ENCODE results near the gene TMEM126B. TPM values are rescaled to one million over a fixed set of nuclear protein-coding genes. Genes with fewer than 3 reads are reported as not detected.

The TMEM126B gene
- total and polyA plus RNA-seq, 2 donors (not counting 3 experiments of a cell fraction or from before 2014, with no cell fraction given), result 51.2 to 53.7 TPM

DNA sequence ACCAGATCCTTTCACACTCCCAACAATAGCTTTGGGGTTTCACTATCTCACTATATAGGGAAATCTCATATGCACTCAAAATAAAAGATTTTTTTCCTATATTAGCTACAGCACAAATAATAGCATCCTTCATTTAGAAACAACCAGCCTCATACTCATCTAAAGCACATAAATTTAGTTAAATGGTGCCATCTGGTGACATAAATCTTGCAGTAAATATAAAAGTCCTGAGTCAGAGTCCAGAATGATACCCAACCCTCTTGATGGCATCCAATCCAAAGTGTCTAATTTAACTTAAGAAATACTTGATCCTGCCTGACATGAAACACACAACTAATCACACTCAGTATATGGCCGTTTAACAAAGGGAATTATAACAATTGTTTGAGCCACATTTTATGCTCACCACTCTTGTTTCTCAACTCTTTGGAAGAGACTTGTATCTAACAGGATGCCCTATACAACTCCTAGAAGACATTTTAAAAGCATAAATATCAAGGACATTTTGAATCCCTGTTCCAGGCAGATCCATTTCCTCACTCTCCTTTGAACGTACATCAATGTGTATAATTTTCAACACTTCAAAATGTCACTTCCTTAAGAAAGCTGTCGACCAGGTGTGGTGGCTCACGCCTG, 37.4 kb upstream of the TMEM126B start:
- Histone ChIP-seq H2AFZ (ENCODE audit: low read depth, low read length) (no peak overlapping the region), H3K4me2 (ENCODE audit: insufficient read depth, low read length) (no peak overlapping the region), H3K9me3 (replicated peaks; ENCODE audit: control insufficient read depth, insufficient read depth, low read length) (no peaks in the 10 kb centered on the region), H3K27me3 (ENCODE audit: control insufficient read depth in 2 of 2, insufficient read depth in 2 of 2, low read length in 2 of 2) (peaks cover 0 to 3% of the 10 kb centered on the region in 2 experiments), H3K36me3 (ENCODE audit: control insufficient read depth in 2 of 2, extremely low read depth in 1 of 2, insufficient read depth in 2 of 2, low read length in 2 of 2) (no peaks in the 10 kb centered on the region), H3K9me1 (replicated peaks; ENCODE audit: control insufficient read depth, extremely low read depth, insufficient read depth, low read length) (no peaks in the 10 kb centered on the region), H3K27ac (ENCODE audit: insufficient read depth, low read depth, low read length) (no peak overlapping the region), H3K4me1 (ENCODE audit: control insufficient read depth, extremely low read depth, insufficient read depth, low read length) (no peaks in the 10 kb centered on the region), H3K79me2 (ENCODE audit: control insufficient read depth, insufficient read depth, low read length) (no peaks in the 10 kb centered on the region), H3K4me3 (replicated peaks in 1 of 3; ENCODE audit: insufficient read depth in 1 of 3, low read depth in 1 of 3, low read length in 3 of 3) (no peak overlapping the region), H4K20me1 (replicated peaks; ENCODE audit: control insufficient read depth, extremely low read depth, insufficient read depth, low read length) (no peaks in the 10 kb centered on the region), H3K9ac (replicated peaks; ENCODE audit: extremely low read depth, insufficient read depth, low read length) (no peak overlapping the region)
- no peak for DNase-seq (ENCODE audit: low read depth, low spot score)
- no peak for FAIRE-seq
- dilution Hi-C loops (cut with MboI; ENCODE audit: extremely low pct_ligation_motif_present, low sequenced_read_pairs), result no loop called here
- POLR2A ChIA-PET, result no interaction called here
- intact Hi-C loops (cut with micrococcal nuclease), result loop anchor here (10.0 kb wide), 1 partner anchor 624 kb away; no protein-coding TSS in a partner anchor
- CTCF ChIA-PET, result interaction anchor here (0.7 to 3.3 kb wide), 7 partner anchors 20 to 1756 kb away, joined by 3 to 38 read pairs (median 4); no protein-coding TSS in a partner anchor
- TF ChIP-seq GATA2 (IDR thresholded peaks at IDR 0.05; ENCODE audit: insufficient read depth, insufficient read length, low read depth, low read length) (no peak), EZH2 (IDR thresholded peaks at IDR 0.05; ENCODE audit: borderline replicate concordance, low read depth, low read length, severe bottlenecking) (no peak), POLR2AphosphoS5 (IDR thresholded peaks at IDR 0.05; ENCODE audit: insufficient read depth, low read depth, low read length) (no peak), MYC (IDR thresholded peaks at IDR 0.05; ENCODE audit: low read depth, low read length) (no peak)
- TF ChIP-seq, protein P1, sequence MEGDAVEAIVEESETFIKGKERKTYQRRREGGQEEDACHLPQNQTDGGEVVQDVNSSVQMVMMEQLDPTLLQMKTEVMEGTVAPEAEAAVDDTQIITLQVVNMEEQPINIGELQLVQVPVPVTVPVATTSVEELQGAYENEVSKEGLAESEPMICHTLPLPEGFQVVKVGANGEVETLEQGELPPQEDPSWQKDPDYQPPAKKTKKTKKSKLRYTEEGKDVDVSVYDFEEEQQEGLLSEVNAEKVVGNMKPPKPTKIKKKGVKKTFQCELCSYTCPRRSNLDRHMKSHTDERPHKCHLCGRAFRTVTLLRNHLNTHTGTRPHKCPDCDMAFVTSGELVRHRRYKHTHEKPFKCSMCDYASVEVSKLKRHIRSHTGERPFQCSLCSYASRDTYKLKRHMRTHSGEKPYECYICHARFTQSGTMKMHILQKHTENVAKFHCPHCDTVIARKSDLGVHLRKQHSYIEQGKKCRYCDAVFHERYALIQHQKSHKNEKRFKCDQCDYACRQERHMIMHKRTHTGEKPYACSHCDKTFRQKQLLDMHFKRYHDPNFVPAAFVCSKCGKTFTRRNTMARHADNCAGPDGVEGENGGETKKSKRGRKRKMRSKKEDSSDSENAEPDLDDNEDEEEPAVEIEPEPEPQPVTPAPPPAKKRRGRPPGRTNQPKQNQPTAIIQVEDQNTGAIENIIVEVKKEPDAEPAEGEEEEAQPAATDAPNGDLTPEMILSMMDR (IDR thresholded peaks at IDR 0.05; ENCODE audit: extremely low read depth in 1 of 2, insufficient read depth in 1 of 2, low read depth in 1 of 2, low read length in 2 of 2), result no peak
- no TSS peak for BruUV-seq (replicated peaks)

Measured in endothelial cell of umbilical vein (primary cell).